ENCODE data around the gene CENPO. TPM values are rescaled to one million over a fixed set of nuclear protein-coding genes. Genes with fewer than 3 reads are reported as not detected.

Gene CENPO
- total and polyA plus RNA-seq, 2 experiments from 2014 or later = 9.7 to 14.6 TPM

- Histone ChIP-seq H3K9me3 (ENCODE audit: low read depth) (no peaks in the 10 kb centered on the region), H3K4me2 (no peak overlapping the region), H3K4me1 (ENCODE audit: insufficient read depth) (no peaks in the 10 kb centered on the region), H3K36me3 (replicated peaks; ENCODE audit: insufficient read depth, low read depth) (no peaks in the 10 kb centered on the region), H3K79me2 (no peaks in the 10 kb centered on the region), H3K27ac (no peak overlapping the region), H2AFZ (no peak overlapping the region), H3K9me2 (replicated peaks; ENCODE audit: insufficient read depth) (no peaks in the 10 kb centered on the region), H3K27me3 (no peaks in the 10 kb centered on the region), H4K20me1 (ENCODE audit: insufficient read depth, poor library complexity, severe bottlenecking) (no peaks in the 10 kb centered on the region), H3K4me3 (no peak overlapping the region)
- TF ChIP-seq EZH2phosphoT487 (IDR thresholded peaks at IDR 0.05; ENCODE audit: low read depth, severe bottlenecking, unreplicated experiment) (no peak), CTCF (IDR thresholded peaks at IDR 0.05; ENCODE audit: poor library complexity) (no peak), EZH2 (IDR thresholded peaks at IDR 0.05; ENCODE audit: borderline replicate concordance) (no peak)
- 90% methylated on average over 6 of the region's 6 CpGs for WGBS (ENCODE audit: low lambda C conversion rate, missing lambda C conversion rate)
- DNase-seq (ENCODE audit: low spot score) = no peak
Measured at GRCh38 chr2:24785671-24786321, 7.4 kb upstream of the CENPO start.

GRCh38 chr2:24787532-24787931 lies 5.7 kb upstream of the CENPO start:
- DNase-seq (ENCODE audit: low spot score) = no peak
- peaks cover 4% of the 10 kb centered on the region for H3K4me1 ChIP-seq (ENCODE audit: insufficient read depth)
- no peaks in the 10 kb centered on the region for H4K20me1 ChIP-seq (ENCODE audit: insufficient read depth, poor library complexity, severe bottlenecking)
- H3K36me3 ChIP-seq (replicated peaks; ENCODE audit: insufficient read depth, low read depth) = no peaks in the 10 kb centered on the region
- no peak overlapping the region for H3K4me3 ChIP-seq
- H3K27ac ChIP-seq = no peak overlapping the region
- WGBS (ENCODE audit: low lambda C conversion rate, missing lambda C conversion rate) = 81% methylated on average over 2 of the region's 2 CpGs
- H3K27me3 ChIP-seq = no peaks in the 10 kb centered on the region
- H3K9me2 ChIP-seq (replicated peaks; ENCODE audit: insufficient read depth) = no peaks in the 10 kb centered on the region
- H2AFZ ChIP-seq = no peak overlapping the region
- TF ChIP-seq CTCF (IDR thresholded peaks at IDR 0.05; ENCODE audit: poor library complexity) = no peak
- no peak for TF ChIP-seq EZH2phosphoT487 (IDR thresholded peaks at IDR 0.05; ENCODE audit: low read depth, severe bottlenecking, unreplicated experiment)
- TF ChIP-seq EZH2 (IDR thresholded peaks at IDR 0.05; ENCODE audit: borderline replicate concordance) = no peak
- peaks cover 4% of the 10 kb centered on the region for H3K79me2 ChIP-seq
- H3K4me2 ChIP-seq = no peak overlapping the region
- no peaks in the 10 kb centered on the region for H3K9me3 ChIP-seq (ENCODE audit: low read depth)

GRCh38 chr2:24788816-24789215 lies 4.4 kb upstream of the CENPO start:
- Histone ChIP-seq H3K79me2 (peaks cover 5% of the 10 kb centered on the region), H2AFZ (no peak overlapping the region), H3K27ac (no peak overlapping the region), H3K27me3 (no peaks in the 10 kb centered on the region), H3K9me2 (replicated peaks; ENCODE audit: insufficient read depth) (no peaks in the 10 kb centered on the region), H3K36me3 (replicated peaks; ENCODE audit: insufficient read depth, low read depth) (no peaks in the 10 kb centered on the region), H4K20me1 (ENCODE audit: insufficient read depth, poor library complexity, severe bottlenecking) (no peaks in the 10 kb centered on the region), H3K4me2 (no peak overlapping the region), H3K4me1 (ENCODE audit: insufficient read depth) (peaks cover 4% of the 10 kb centered on the region), H3K9me3 (ENCODE audit: low read depth) (no peaks in the 10 kb centered on the region), H3K4me3 (no peak overlapping the region)
- TF ChIP-seq CTCF (IDR thresholded peaks at IDR 0.05; ENCODE audit: poor library complexity) = no peak
- TF ChIP-seq EZH2phosphoT487 (IDR thresholded peaks at IDR 0.05; ENCODE audit: low read depth, severe bottlenecking, unreplicated experiment) = no peak
- TF ChIP-seq EZH2 (IDR thresholded peaks at IDR 0.05; ENCODE audit: borderline replicate concordance) = no peak
- DNase-seq (ENCODE audit: low spot score) = no peak
- 83% methylated on average over 3 of the region's 3 CpGs for WGBS (ENCODE audit: low lambda C conversion rate, missing lambda C conversion rate)
